Heart left ventricle (tissue), 16 donors: ENCODE measurements around the gene SUMF1. TPM values are rescaled to one million over a fixed set of nuclear protein-coding genes. Genes with fewer than 3 reads are reported as not detected.

Experiments used
- ATAC-seq, 4 donors: fragments of 200-7000 bp; cut with Tn5 transposase; one replicate each; pipeline ENCODE4 v1.9.1; 2020 to 2022; ENCODE audit warnings: moderate library complexity in 4 of 4, mild to moderate bottlenecking in 3 of 4, moderate number of reproducible peaks in 1 of 4
- DNase-seq, 5 donors: peaks; one replicate each; pipeline ENCODE4 v3.0.0-alpha.2; 2020
- H3K27ac ChIP-seq, 12 donors: fragments of 200-600 bp; sonication (generic) in 4 of 12; one replicate each; pipeline versions ENCODE4 v1.5.0 to v1.8.0; 2016 to 2022; ENCODE audit warnings: mild to moderate bottlenecking in 2 of 12
- H3K27me3 ChIP-seq, 9 donors: fragments of 200-600 bp; sonication (generic) in 2 of 9; one replicate each; pipeline versions ENCODE4 v1.5.1 to v1.8.0; 2016 to 2022; ENCODE audit warnings: mild to moderate bottlenecking in 3 of 9
- H3K36me3 ChIP-seq, 9 donors: fragments of 200-600 bp; sonication (generic) in 2 of 9; one replicate each; pipeline versions ENCODE4 v1.5.0 to v1.8.0; 2018 to 2022; ENCODE audit warnings: mild to moderate bottlenecking in 2 of 9
- H3K4me1 ChIP-seq, 12 donors: fragments of 200-600 bp; sonication (generic) in 4 of 12; one replicate each; pipeline versions ENCODE4 v1.5.0 to v1.8.0; 2016 to 2022; ENCODE audit warnings: mild to moderate bottlenecking in 3 of 12
- H3K4me3 ChIP-seq, 12 donors: fragments of 200-600 bp; sonication (generic) in 4 of 12; one replicate each; pipeline versions ENCODE4 v1.5.0 to v1.8.0; 2017 to 2022; ENCODE audit warnings: mild to moderate bottlenecking in 9 of 12, moderate library complexity in 4 of 12
- H3K9me3 ChIP-seq, 12 donors: fragments of 200-600 bp; sonication (generic) in 4 of 12; one replicate each; pipeline versions ENCODE4 v1.5.0 to v1.8.0; 2016 to 2022; ENCODE audit warnings: mild to moderate bottlenecking in 1 of 12
- CTCF ChIP-seq, 12 donors: fragments of 200-600 bp; sonication (generic) in 4 of 12; IDR thresholded peaks; one replicate each; pipeline versions ENCODE4 v1.5.0 to v1.8.0; 2018 to 2022; ENCODE audit warnings: antibody characterized with exemption in 12 of 12, mild to moderate bottlenecking in 5 of 12
- POLR2A ChIP-seq, 2 donors: fragments of 450-650 bp; IDR thresholded peaks; one replicate each; pipeline ENCODE4 v1.6.1; 2017; ENCODE audit warnings: antibody characterized with exemption in 2 of 2, mild to moderate bottlenecking in 2 of 2, moderate library complexity in 2 of 2
- WGBS, 4 donors: extraction: QIAGEN DNeasy Blood & Tissue Kit in 2 of 4; methylation state at CpG; one replicate each; pipeline versions ENCODE4 v1.1.5 to v1.1.7; 2013 to 2018; 5-methylcytosine and 5-hydroxymethylcytosine counted together
- intact Hi-C, 10 donors: fragments of 100-400 bp; cut with DNase I; formaldehyde crosslinking; loops; one replicate each; pipeline versions ENCODE4 v1.11.1 to v1.14.2; 2022
- polyA plus RNA-seq, 2 donors: library from polyadenylated mRNA; stranded (reverse); fragments of 200-250 nt; gene quantifications; one replicate each; pipeline ENCODE4 v1.2.3, GENCODE V29; 2013
- total RNA-seq, 9 donors: library from RNA; depleted of rRNA in 2 of 9; stranded (reverse); fragments of >200 nt in 2 of 9; fragmentation: NEBNext Ultra II Directional in 3 of 9; extraction: Animal tissue kit (Norgen Biotek cat#: 25700) in 3 of 9; gene quantifications; one replicate each; pipeline versions ENCODE4 v1.1.0 to v1.2.4, GENCODE V29; 2016 to 2023
- donor health status: ischemic (EF 13 %, LVEDD 7.1; RV severe dilation, severe dysfunction).
- donor health status: healthy with polysubstance abuse.
- donor health status: DM: no; HTN: yes; CAD: no.
- donor health status: DM: no; HTN: no; CAD: no.
- donor health status: ischemic (EF 25% LVEDD 6.9; RV normal size, moderate dysfunction).
- donor health status: ischemic (EF 25% LVEDD 5.7; RV mildly dilated, moderate dysfunction).
- donor health status: healthy.
- donor health status: DM: yes; HTN: yes; CAD: no.
- donor health status: ischemic (EF 35%, LVEDD 5.7; RV mildly dilated, moderate dysfunction).
- donor health status: nonischemic (EF 11% LVEDD 7.7; RV severe dilation, severe dysfunction).
- donor health status: DM: yes; HTN: yes; CAD: no.
- donor health status: PGD.
- donor health status: ischemic (EF 29% LVEDD 5.4; RV normal size, mild dysfunction).
- donor health status: nonischemic (EF 23%, LVEDD 6.1; RV moderate dilation, normal function).

Gene SUMF1
- total and polyA plus RNA-seq, 11 donors: 3.9 to 21.1 (median 11.2) TPM

DNA sequence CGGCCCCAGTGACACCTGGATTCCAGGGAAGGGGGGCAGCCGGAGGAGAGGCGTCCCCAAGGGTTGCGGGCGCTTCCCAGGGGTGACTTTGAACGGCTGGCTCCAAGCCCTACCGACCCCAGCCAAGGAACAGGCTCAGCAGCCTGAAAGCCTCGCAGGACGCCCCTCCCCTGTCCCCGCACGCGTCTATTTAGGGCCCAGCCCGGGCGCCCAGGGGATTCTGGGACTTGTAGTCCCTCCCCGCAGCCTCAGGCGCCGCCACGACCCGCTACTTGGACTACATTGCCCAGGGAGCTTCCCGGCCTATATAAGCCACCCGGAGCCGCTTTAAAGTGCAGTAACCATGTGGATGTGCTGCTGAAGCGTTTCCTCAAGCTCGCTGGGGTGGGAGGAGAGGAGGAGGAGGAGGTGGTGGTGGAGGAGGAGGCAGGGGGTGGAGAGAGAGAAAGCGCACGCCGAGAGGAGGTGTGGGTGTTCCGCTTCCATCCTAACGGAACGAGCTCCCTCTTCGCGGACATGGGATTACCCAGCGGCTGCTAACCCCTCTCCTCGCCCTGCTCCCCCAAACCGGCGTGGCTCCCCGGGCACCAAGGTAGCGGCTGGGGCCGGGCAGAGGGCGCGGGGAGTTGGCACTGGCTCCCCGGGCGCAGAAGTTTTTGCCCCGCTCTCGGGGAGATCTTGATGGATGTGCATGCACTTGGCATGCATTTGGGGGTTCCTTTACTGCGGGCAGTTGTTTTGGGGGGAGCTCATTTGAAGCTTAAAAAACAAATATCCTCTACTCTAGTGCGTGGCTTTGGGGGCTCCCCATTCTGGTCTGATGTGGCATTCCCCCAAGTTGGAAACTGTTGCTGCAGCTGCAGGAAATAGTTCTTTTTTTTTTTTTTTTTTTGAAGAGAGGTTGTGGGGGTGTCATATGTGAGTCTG lies 26.2 kb upstream of the SUMF1 start, which contains the start of gene ITPR1:
Gene ITPR1, plus strand, starts transcription at position 335 of the 927 bp plus-strand sequence. CDS start 23,144 bp downstream, outside the sequence.
- TF ChIP-seq POLR2A (IDR thresholded peaks at IDR 0.05): peak; percentile 90 to 99
- no peak for TF ChIP-seq CTCF (IDR thresholded peaks at IDR 0.05)
- Histone ChIP-seq H3K27ac (peak within 1 kb of the TSS; percentile 68 to 97 (median 87)), H3K9me3 (no peaks in the 10 kb centered on the region), H3K4me3 (peak within 1 kb of the TSS; percentile 59 to 96 (median 78)), H3K27me3 (no peaks in the 10 kb centered on the region), H3K36me3 (peaks cover 0 to 7% (median 4%) of the 10 kb centered on the region in 9 donors), H3K4me1 (peaks cover 0 to 50% (median 26%) of the 10 kb centered on the region in 12 donors)
- ATAC-seq (peak; percentile 98 to 99 (median 99)), DNase-seq (peak; percentile 98 to 99 (median 99))
- 0% methylated on average over 36 to 47 of the region's 47 CpGs for WGBS, 4 donors
- intact Hi-C loops: loop anchor here in 9 of 10 donors (1.0 to 10.0 kb wide), 9 partner anchors 26 to 142 kb away; partner anchors contain the start of gene SUMF1 (in 1 of the 9)

DNA sequence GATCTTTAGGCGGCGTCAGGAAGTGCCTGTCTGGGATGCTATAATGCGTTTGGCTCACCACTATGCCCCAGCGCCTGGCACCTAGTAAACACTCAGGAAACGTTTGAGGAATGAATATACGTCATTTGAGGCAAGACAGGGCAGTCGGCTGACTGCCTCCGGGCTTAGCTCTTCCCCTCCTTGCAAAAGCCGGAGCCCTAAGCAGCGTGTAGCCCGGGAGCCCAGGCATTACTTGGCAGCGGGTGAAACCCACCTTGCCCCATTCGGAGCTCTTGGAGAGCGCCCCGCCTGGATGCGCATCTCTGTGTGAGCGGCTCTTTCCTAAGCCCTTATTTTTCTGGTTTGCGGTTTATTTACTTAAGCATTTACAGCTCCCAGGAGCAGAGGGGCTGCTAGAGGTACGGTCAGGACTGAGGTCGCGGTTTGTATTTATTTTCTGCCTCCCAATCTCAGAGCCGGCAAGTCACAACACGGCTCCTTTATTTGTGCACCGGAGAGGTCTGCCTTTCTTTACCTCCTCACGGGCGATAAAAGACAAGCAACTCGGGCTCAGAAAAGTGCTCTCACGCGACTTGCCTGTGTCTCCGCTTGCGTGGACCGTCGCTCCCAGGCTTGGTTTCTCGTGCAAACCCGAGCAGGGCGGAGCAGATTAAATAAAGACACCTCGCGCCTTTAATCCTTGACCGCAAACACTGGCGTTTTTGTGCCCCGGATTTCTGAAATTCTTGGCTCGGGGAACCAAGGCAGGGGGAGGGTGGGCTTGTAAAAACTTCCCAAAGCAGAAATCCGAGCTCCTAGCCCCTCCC lies 25.3 kb upstream of the SUMF1 start:
- peak; percentile 35 to 60 (median 46) for ATAC-seq
- 0 to 1% (median 1%) methylated on average over 41 to 43 of the region's 43 CpGs for WGBS, 4 donors
- peaks cover 0 to 2% (median 0%) of the 10 kb centered on the region in 9 donors for H3K36me3 ChIP-seq
- H3K9me3 ChIP-seq: no peaks in the 10 kb centered on the region
- H3K4me1 ChIP-seq: peaks cover 0 to 43% (median 26%) of the 10 kb centered on the region in 12 donors
- intact Hi-C loops: loop anchor here in 9 of 10 donors (1.0 to 10.0 kb wide), 9 partner anchors 26 to 142 kb away; partner anchors contain the start of gene SUMF1 (in 1 of the 9)
- no peak for TF ChIP-seq CTCF (IDR thresholded peaks at IDR 0.05)
- no peak for TF ChIP-seq POLR2A (IDR thresholded peaks at IDR 0.05)
- peak overlapping the region; percentile 68 to 97 (median 87) for H3K27ac ChIP-seq
- DNase-seq: peak; percentile 47 to 79 (median 63)
- H3K4me3 ChIP-seq: peak overlapping the region; percentile 59 to 96 (median 78)
- H3K27me3 ChIP-seq: no peaks in the 10 kb centered on the region

DNA sequence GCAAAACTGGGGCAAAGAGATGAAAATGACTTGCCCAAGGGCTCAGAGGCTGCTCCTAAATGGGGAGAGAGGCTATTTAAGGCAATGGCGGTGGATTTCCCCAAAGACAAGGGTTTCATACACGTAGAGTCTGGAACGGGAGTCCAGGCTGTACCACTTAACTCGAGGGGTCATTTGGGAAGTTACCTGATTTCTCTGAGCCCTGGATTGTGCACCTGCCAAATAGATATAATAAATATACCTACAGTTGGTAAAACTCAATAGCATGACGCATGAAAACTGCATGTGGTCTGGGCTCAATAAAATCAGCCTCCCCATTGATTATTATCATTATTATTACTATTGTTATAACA lies 24.8 kb upstream of the SUMF1 start:
- WGBS, 4 donors: 30 to 40% (median 36%) methylated on average over 5 of the region's 5 CpGs
- H3K27me3 ChIP-seq: no peaks in the 10 kb centered on the region
- peaks cover 0 to 37% (median 23%) of the 10 kb centered on the region in 12 donors for H3K4me1 ChIP-seq
- TF ChIP-seq CTCF (IDR thresholded peaks at IDR 0.05): no peak
- no peak for TF ChIP-seq POLR2A (IDR thresholded peaks at IDR 0.05)
- peak overlapping the region; percentile 59 to 96 (median 78) for H3K4me3 ChIP-seq
- no peaks in the 10 kb centered on the region for H3K9me3 ChIP-seq
- no peaks in the 10 kb centered on the region for H3K36me3 ChIP-seq
- no peak for DNase-seq
- intact Hi-C loops: loop anchor here in 9 of 10 donors (2.0 to 10.0 kb wide), 8 partner anchors 25 to 143 kb away; partner anchors contain the start of gene SUMF1 (in 1 of the 9)
- ATAC-seq: no peak
- H3K27ac ChIP-seq: peak overlapping the region in 6 of 12 donors; percentile 82 to 97 (median 89)
